Measurements from ENCODE around the gene SAP130.

Gene SAP130

GRCh38 chr2:128026448-128027277 is 1.2 kb downstream of the SAP130 start:
- no peak for DNase-seq (ENCODE audit: low read depth)

- DNase-seq (ENCODE audit: low read depth), result no peak
Observed at GRCh38 chr2:128024816-128025215, 3.0 kb downstream of the SAP130 start.

GRCh38 chr2:128017561-128017960 is 10.3 kb downstream of the SAP130 start:
- DNase-seq (ENCODE audit: low read depth), result no peak

- DNase-seq (ENCODE audit: low read depth), result no peak
Observed at GRCh38 chr2:128016620-128017019, 11.2 kb downstream of the SAP130 start.

GRCh38 chr2:128012698-128013097 is 15.2 kb downstream of the SAP130 start:
- DNase-seq (ENCODE audit: low read depth), result no peak

- no peak for DNase-seq (ENCODE audit: low read depth)
Observed at GRCh38 chr2:128008074-128008672, 19.7 kb downstream of the SAP130 start.

- DNase-seq (ENCODE audit: low read depth), result no peak
Observed at GRCh38 chr2:128004509-128004908, 23.4 kb downstream of the SAP130 start.

GRCh38 chr2:128003463-128003862 is 24.4 kb downstream of the SAP130 start:
- no peak for DNase-seq (ENCODE audit: low read depth)

GRCh38 chr2:127996160-127996559 is 31.7 kb downstream of the SAP130 start:
- no peak for DNase-seq (ENCODE audit: low read depth)

GRCh38 chr2:127995725-127996124 is 32.1 kb downstream of the SAP130 start:
- DNase-seq (ENCODE audit: low read depth), result no peak

- DNase-seq (ENCODE audit: low read depth), result no peak
Observed at GRCh38 chr2:127993659-127994058, 34.2 kb downstream of the SAP130 start.

- no peak for DNase-seq (ENCODE audit: low read depth)
Observed at GRCh38 chr2:127991742-127992141, 36.1 kb downstream of the SAP130 start.

GRCh38 chr2:127986548-127987079 is 41.2 kb downstream of the SAP130 start:
- DNase-seq (ENCODE audit: low read depth), result no peak

- no peak for DNase-seq (ENCODE audit: low read depth)
Observed at GRCh38 chr2:127985735-127986134, 42.1 kb downstream of the SAP130 start.

GRCh38 chr2:127985026-127985734 is 42.7 kb downstream of the SAP130 start:
- DNase-seq (ENCODE audit: low read depth), result no peak

GRCh38 chr2:127984551-127984950 is 43.3 kb downstream of the SAP130 start:
- no peak for DNase-seq (ENCODE audit: low read depth)

GRCh38 chr2:127969446-127969845 is 58.4 kb downstream of the SAP130 start:
- DNase-seq (ENCODE audit: low read depth), result no peak

GRCh38 chr2:127968610-127969339 is 59.1 kb downstream of the SAP130 start:
- DNase-seq (ENCODE audit: low read depth), result no peak

GRCh38 chr2:127961729-127962128 is 66.1 kb downstream of the SAP130 start:
- DNase-seq (ENCODE audit: low read depth), result no peak

GRCh38 chr2:127957240-127957639 is 70.6 kb downstream of the SAP130 start:
- no peak for DNase-seq (ENCODE audit: low read depth)

- no peak for DNase-seq (ENCODE audit: low read depth)
Observed at GRCh38 chr2:127954857-127955256, 73.0 kb downstream of the SAP130 start.

- DNase-seq (ENCODE audit: low read depth), result no peak
Observed at GRCh38 chr2:127953849-127954248, 74.0 kb downstream of the SAP130 start.
